Endothelial cell of umbilical vein (primary cell): ENCODE data around the gene TUBG2.

ENCODE experiments used
- CTCF ChIP-seq, 2 donors: IDR thresholded peaks; 1 replicate in 1 of 2; 2 replicates in 1 of 2; pipeline ENCODE4 v1.5.1; 2011; ENCODE audit warnings: low read length in 2 of 2, mild to moderate bottlenecking in 2 of 2, moderate library complexity in 2 of 2, control low read depth in 1 of 2, inconsistent platforms in 1 of 2, low read depth in 1 of 2; ENCODE audit not compliant: insufficient read depth in 1 of 2; ENCODE audit errors: extremely low read depth in 1 of 2
- EZH2 ChIP-seq: IDR thresholded peaks from 2 replicates; pipeline ENCODE4 v1.6.1; 2012; ENCODE audit warnings: borderline replicate concordance, low read depth, mild to moderate bottlenecking, moderate library complexity, low read length, inconsistent platforms; ENCODE audit not compliant: severe bottlenecking
- FOS ChIP-seq: IDR thresholded peaks from 2 replicates; pipeline ENCODE4 v1.6.1; 2011; ENCODE audit warnings: mild to moderate bottlenecking, low read length, moderate library complexity, borderline replicate concordance; ENCODE audit not compliant: insufficient read depth
- GATA2 ChIP-seq: IDR thresholded peaks from 2 replicates; pipeline ENCODE4 v1.7.0; 2011; ENCODE audit warnings: low read depth, mild to moderate bottlenecking, moderate library complexity, mixed read lengths, low read length; ENCODE audit not compliant: insufficient read length, insufficient read depth
- JUN ChIP-seq: IDR thresholded peaks from 2 replicates; pipeline ENCODE4 v1.6.1; 2011; ENCODE audit warnings: borderline replicate concordance, low read depth; ENCODE audit not compliant: insufficient read length, insufficient read depth
- MAX ChIP-seq: IDR thresholded peaks from 2 replicates; pipeline ENCODE4 v1.6.1; 2011; ENCODE audit not compliant: insufficient read depth, insufficient read length
- MYC ChIP-seq: IDR thresholded peaks from one replicate; pipeline ENCODE4 v1.6.1; 2011; ENCODE audit warnings: mild to moderate bottlenecking, low read depth, low read length
- POLR2A ChIP-seq: IDR thresholded peaks from 2 replicates; pipeline ENCODE4 v1.6.1; 2012; ENCODE audit warnings: low read depth, mild to moderate bottlenecking, control low read depth, low read length
- POLR2AphosphoS5 ChIP-seq: IDR thresholded peaks from 2 replicates; pipeline ENCODE4 v1.6.1; 2012; ENCODE audit warnings: low read depth, mild to moderate bottlenecking, control low read depth, low read length, moderate library complexity; ENCODE audit not compliant: insufficient read depth

GRCh38 chr17:42669977-42670788 is 11.1 kb downstream of the TUBG2 start:
- TF ChIP-seq CTCF (IDR thresholded peaks at IDR 0.05; ENCODE audit: extremely low read depth in 1 of 2, insufficient read depth in 1 of 2, low read depth in 1 of 2, low read length in 2 of 2) (no peak), POLR2AphosphoS5 (no peak), POLR2A (no peak), EZH2 (no peak), JUN (no peak), MAX (no peak), MYC (no peak), GATA2 (no peak), FOS (no peak)
